Mucosa of gallbladder (tissue), 1 donor: ENCODE results near the gene GCC2. TPM values are rescaled to one million over a fixed set of nuclear protein-coding genes. Genes with fewer than 3 reads are reported as not detected.
"Not testable (repeated sequence)": the region's sequence is repeated elsewhere in the genome, so short reads cannot be mapped to it uniquely, and the experiment has no call there.

Source experiments
- DNase-seq: peaks from one replicate; pipeline ENCODE4 v3.0.0-alpha.2; 2020; ENCODE audit warnings: low spot score
- total RNA-seq: library from RNA; stranded (reverse); gene quantifications from one replicate; pipeline ENCODE4 v1.2.1, GENCODE V29; 2021
- donor health status: DM: no; HTN: no; CAD: no.

The GCC2 gene
- total RNA-seq, 1 donor from 2014 or later, result 85.7 TPM

GRCh38 chr2:108444941-108445840 lies 3.8 kb upstream of the GCC2 start:
- DNase-seq, result no peak

- DNase-seq, result no peak
Measured at GRCh38 chr2:108446703-108447102, 2.3 kb upstream of the GCC2 start.

GRCh38 chr2:108447947-108448677 lies 894 bp upstream of the GCC2 start:
- DNase-seq, result no peak

DNA sequence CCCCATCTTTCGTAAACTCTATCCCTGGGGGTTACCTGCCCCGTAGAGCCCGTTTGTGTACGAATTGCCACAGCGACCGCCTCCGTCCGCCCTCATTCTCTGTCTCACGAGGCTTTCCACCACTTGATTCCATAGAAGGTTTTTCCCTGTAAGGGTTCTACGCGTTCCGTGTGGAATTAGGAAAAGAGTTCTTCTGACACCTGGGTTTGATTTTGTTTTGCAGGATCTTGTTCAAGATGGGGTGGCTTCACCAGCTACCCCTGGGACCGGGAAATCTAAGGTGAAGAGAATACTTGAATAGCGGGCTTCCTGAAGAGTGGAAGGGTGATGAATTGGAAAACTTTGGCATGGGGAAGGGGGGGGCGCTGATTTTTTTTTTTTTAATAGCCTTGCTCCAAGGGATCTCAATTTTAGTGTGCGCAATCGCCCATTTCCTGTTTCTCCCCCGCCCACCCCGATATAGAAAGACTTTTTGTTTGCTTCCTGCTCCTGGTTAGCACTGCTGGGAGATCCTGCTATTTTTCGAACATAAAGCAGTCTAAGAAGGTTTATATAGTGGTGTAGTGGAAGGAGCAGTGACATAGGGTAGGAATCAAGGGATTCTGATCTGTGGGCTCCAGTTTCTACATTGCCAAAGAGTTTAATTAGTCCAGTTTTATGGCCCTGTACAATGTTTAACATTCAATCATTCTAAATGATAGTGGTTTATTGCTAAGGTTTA lies 564 bp downstream of the GCC2 start:
- DNase-seq, result no peak

DNA sequence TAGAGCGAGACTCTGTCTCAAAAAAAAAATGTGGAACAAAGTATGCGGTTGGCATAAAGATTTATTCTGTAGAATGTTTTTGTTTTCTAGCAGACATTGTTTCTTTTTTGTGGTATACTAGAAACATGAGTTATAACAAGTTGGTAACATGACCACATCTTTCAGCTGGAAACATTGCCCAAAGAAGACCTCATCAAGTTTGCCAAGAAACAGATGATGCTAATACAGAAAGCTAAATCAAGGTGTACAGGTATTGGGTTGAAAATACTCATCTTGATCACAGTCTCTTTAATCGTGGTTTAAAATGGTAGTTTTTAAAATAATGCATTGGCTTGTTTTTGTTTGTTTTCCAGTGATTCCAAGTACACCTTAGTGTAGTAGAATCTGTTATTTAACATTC lies 1.9 kb downstream of the GCC2 start:
- DNase-seq, result no peak

GRCh38 chr2:108451976-108452375 lies 3.0 kb downstream of the GCC2 start:
- DNase-seq, result no peak

GRCh38 chr2:108453530-108453929 lies 4.5 kb downstream of the GCC2 start:
- not testable (repeated sequence) for DNase-seq

GRCh38 chr2:108454440-108454839 lies 5.4 kb downstream of the GCC2 start:
- DNase-seq, result no peak

GRCh38 chr2:108455571-108455970 lies 6.6 kb downstream of the GCC2 start:
- no peak for DNase-seq

- no peak for DNase-seq
Measured at GRCh38 chr2:108458082-108458481, 9.1 kb downstream of the GCC2 start.

DNA sequence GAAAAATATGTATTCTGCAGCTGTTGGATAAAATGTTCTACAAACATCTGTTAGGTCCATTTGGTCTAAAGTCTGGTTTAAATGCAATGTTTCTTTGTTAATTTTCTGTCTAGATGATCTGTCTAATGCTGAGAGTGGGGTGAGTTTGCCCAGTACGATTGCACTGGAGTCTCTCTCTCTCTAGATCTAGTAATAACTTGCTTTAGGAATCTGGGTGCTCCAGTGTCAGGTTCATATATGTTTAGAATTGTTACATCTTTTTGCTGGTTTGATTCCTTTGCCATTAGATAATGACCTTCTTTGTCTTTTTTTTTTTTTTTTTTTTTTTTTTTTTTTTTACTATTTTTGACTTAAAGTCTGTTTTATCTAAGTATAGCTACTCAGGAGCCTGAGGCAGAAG lies 10.4 kb downstream of the GCC2 start:
- DNase-seq, result no peak

DNA sequence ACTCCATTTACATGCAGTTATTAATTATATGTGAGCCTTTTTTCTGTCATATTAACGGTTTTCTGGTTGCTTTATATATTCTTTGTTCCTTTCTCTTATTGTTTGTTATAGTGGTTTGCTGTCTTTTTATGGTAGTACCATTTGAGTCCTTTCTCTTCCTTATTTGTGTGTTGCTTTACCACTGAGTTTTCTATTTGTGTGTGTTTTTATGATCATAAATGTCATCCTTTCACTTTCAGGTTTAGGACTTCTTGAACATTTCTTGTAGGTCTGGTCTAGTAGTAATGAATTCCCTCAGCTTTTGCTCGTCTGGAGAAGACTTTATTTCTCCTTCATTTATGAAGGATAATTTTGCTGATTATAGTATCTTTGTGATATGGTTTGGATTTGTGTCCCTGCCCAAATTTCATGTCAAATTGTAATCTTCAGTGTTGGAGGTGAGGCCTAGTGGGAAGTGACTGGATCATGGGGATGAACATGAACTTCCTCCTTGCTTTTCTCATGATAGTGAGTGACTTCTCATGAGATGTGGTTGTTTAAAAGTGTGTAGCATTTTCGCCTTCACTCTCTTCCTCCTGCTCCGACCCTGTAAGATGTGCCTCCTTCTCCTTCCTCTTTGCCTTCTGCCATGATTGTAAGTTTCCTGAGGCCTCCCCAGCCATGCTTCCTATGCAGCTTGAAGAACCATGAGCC lies 11.5 kb downstream of the GCC2 start:
- DNase-seq, result no peak

DNA sequence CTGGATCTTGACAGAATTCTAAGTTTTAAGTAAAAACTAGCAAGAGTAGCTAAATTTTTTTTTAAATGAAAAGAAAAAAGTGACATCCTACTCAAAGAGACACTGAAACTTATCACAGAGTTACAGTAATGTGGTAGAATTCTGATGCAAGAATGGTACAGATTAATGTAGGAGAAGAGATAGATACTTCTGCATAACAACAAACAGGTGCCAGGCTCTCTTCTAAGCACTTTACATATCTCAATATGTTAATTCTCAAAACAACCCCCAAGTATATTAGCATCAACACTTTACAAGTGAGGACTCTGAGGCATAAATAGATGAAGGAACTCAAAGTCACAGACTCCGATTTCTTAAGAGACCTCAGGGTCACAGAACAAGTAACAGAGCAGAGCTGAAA lies 28.1 kb downstream of the GCC2 start:
- no peak for DNase-seq

DNA sequence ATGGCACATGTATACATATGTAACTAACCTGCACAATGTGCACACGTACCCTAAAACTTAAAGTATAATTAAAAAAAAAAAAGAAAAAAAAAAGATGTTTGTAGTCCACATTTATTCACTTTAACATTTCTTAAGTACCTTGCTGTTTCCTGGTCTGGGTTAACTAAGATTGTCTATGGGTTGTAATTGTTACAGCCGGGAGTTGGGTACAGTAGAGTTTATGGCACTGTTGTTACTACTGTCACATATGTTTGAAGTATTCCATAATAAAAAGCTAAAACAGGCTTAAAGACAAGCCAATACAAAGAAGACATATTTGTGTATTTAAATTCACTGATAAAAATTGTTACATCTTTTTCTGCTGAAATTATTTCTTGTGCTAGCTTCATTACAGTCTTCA lies 36.2 kb downstream of the GCC2 start:
- no peak for DNase-seq

GRCh38 chr2:108490506-108491122 lies 41.6 kb downstream of the GCC2 start:
- no peak for DNase-seq

DNA sequence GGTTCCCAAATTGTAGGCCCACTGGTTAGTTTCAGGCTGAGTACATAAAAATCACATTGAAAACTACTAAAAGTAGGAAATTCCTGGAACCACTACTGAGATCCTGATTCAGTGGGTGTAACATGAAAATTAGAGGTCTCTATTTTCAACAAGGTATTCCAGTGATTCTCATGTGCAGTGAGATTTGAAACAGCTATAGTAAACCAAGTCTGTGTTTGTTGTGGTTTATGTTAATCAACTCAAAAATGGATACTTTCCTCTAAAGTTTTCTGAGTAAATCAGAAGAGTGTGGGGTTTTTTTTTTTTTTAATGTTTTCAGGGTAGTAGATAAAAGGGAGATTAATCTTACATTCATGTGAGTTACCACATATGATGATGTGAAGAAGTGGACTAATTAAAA lies 42.8 kb downstream of the GCC2 start:
- no peak for DNase-seq

GRCh38 chr2:108492364-108492763 lies 43.4 kb downstream of the GCC2 start:
- no peak for DNase-seq

DNA sequence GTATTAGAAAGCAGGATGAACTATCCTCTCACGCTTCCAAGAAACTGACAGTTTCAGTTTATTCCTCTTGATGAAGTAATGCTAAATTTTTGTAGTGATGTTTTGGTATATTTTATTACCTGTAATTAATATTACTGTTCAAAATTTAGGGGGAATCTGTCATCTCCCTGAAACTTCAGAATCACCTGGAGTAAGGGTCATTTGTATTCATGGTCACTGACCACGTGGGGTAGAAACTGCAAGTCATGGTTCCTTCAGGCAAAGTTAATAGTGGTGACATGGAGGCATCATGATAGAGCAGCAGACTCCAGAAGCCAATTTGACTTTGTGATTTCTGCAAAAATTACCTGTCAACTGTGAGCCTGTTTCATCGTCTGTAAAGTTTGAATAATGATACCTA lies 47.2 kb downstream of the GCC2 start:
- DNase-seq, result not testable (repeated sequence)

DNA sequence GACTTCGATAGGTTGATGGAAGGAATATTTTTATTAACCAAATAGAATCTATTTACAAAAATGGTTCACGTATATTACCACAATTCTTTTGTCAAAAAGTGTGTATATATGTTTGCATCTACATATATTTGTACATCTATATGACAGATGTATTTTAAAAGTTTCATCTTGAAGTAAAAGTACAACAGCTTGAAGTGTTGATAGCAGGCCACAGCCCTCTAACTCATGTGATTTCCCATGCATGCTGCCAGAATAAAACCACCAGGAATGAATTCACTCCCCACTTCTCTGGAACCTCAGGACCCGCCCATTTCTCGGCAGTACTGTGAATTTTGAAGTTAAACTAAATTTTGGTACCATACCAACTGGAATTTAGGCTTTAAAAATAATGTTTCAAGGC lies 58.6 kb downstream of the GCC2 start:
- DNase-seq, result not testable (repeated sequence)

DNA sequence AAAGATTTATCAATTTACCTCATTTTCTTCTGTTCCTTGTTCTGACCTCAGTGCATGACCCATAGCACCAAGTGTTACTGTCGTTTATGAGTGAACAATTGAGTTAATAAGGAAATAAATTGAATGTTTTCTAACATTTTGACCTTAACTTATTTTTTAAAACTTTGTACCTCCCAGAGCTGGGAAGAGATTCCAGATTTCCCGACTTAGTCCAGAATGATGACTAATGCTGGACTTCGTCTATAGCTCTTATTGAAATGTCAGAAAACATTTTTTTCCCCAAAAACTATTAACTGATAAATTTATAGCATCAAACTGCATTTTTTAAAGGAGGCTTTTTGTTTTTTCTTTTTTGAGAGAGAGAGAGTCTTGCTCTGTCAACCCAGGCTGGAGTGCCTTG lies 63.4 kb downstream of the GCC2 start:
- DNase-seq, result not testable (repeated sequence)

GRCh38 chr2:108514478-108514877 lies 65.5 kb downstream of the GCC2 start:
- DNase-seq, result not testable (repeated sequence)
